ENCODE data around the gene SPATA6.

SPATA6 gene

GRCh38 chr1:48344373-48344772 is 127.6 kb downstream of the SPATA6 start:
- H2BK15ac ChIP-seq (ENCODE audit: low read length), result no peak overlapping the region
- H3K18ac ChIP-seq (ENCODE audit: low read length), result no peak overlapping the region
- no peak overlapping the region for H3K27ac ChIP-seq (replicated peaks; ENCODE audit: low read length)
- no peak overlapping the region for H2AK5ac ChIP-seq (ENCODE audit: low read depth, low read length)
- H2BK120ac ChIP-seq (ENCODE audit: low read depth, low read length), result no peak overlapping the region
- no peak overlapping the region for H2BK5ac ChIP-seq (ENCODE audit: low read length)
- no CpG with 5 or more reads among the region's 4 CpGs for WGBS, 2 donors (ENCODE audit: extremely low coverage in 2 of 2, insufficient read length in 2 of 2, insufficient replicate concordance in 1 of 2)
- H2BK12ac ChIP-seq (ENCODE audit: low read length), result no peak overlapping the region
- H3K27me3 ChIP-seq (ENCODE audit: control insufficient read depth in 3 of 3, insufficient read depth in 3 of 3, low read depth in 1 of 3, low read length in 3 of 3), result no peaks in the 10 kb centered on the region
- no peaks in the 10 kb centered on the region for H3K4me1 ChIP-seq (ENCODE audit: control insufficient read depth in 2 of 2, insufficient read depth in 1 of 2, low read depth in 1 of 2, low read length in 2 of 2)
- H2AFZ ChIP-seq (ENCODE audit: low read length), result no peak overlapping the region
- H3K14ac ChIP-seq (ENCODE audit: low read length), result no peak overlapping the region
- H3K4ac ChIP-seq (ENCODE audit: low read length), result no peak overlapping the region
- H3K9me3 ChIP-seq (replicated peaks in 1 of 2; ENCODE audit: control insufficient read depth in 2 of 2, insufficient read depth in 1 of 2, low read depth in 1 of 2, low read length in 2 of 2), result peaks cover 0 to 6% of the 10 kb centered on the region in 2 donors
- H3K36me3 ChIP-seq (replicated peaks in 1 of 2; ENCODE audit: control insufficient read depth in 2 of 2, insufficient read depth in 2 of 2, low read length in 2 of 2), result no peaks in the 10 kb centered on the region
- DNase-seq (ENCODE audit: low spot score), result no peak
- no peak overlapping the region for H4K8ac ChIP-seq (ENCODE audit: low read depth, low read length)
- H3K9ac ChIP-seq (ENCODE audit: low read depth, low read length, poor library complexity), result no peak overlapping the region
- no peak overlapping the region for H3K4me2 ChIP-seq (ENCODE audit: insufficient read depth, low read length, poor library complexity, severe bottlenecking)
- no peaks in the 10 kb centered on the region for H3K79me1 ChIP-seq (ENCODE audit: low read depth, low read length)
- H3K23ac ChIP-seq (ENCODE audit: low read depth, low read length, poor library complexity), result no peak overlapping the region
- no peak overlapping the region for H4K91ac ChIP-seq (ENCODE audit: low read depth, low read length, poor library complexity)
- H3K4me3 ChIP-seq (ENCODE audit: low read length in 2 of 2), result no peak overlapping the region

- Histone ChIP-seq H3K14ac (ENCODE audit: low read length) (no peak overlapping the region), H3K36me3 (replicated peaks in 1 of 2; ENCODE audit: control insufficient read depth in 2 of 2, insufficient read depth in 2 of 2, low read length in 2 of 2) (no peaks in the 10 kb centered on the region), H3K79me1 (ENCODE audit: low read depth, low read length) (no peaks in the 10 kb centered on the region), H3K27ac (replicated peaks; ENCODE audit: low read length) (no peak overlapping the region), H2BK120ac (ENCODE audit: low read depth, low read length) (no peak overlapping the region), H3K4me2 (ENCODE audit: insufficient read depth, low read length, poor library complexity, severe bottlenecking) (no peak overlapping the region), H3K9ac (ENCODE audit: low read depth, low read length, poor library complexity) (no peak overlapping the region), H3K9me3 (replicated peaks in 1 of 2; ENCODE audit: control insufficient read depth in 2 of 2, insufficient read depth in 1 of 2, low read depth in 1 of 2, low read length in 2 of 2) (peaks cover 0 to 9% of the 10 kb centered on the region in 2 donors), H2AFZ (ENCODE audit: low read length) (no peak overlapping the region), H3K4me3 (ENCODE audit: low read length in 2 of 2) (no peak overlapping the region), H3K4ac (ENCODE audit: low read length) (no peak overlapping the region), H2AK5ac (ENCODE audit: low read depth, low read length) (no peak overlapping the region), H2BK15ac (ENCODE audit: low read length) (no peak overlapping the region), H3K18ac (ENCODE audit: low read length) (no peak overlapping the region), H3K4me1 (ENCODE audit: control insufficient read depth in 2 of 2, insufficient read depth in 1 of 2, low read depth in 1 of 2, low read length in 2 of 2) (no peaks in the 10 kb centered on the region), H2BK5ac (ENCODE audit: low read length) (no peak overlapping the region), H3K27me3 (ENCODE audit: control insufficient read depth in 3 of 3, insufficient read depth in 3 of 3, low read depth in 1 of 3, low read length in 3 of 3) (no peaks in the 10 kb centered on the region), H3K23ac (ENCODE audit: low read depth, low read length, poor library complexity) (no peak overlapping the region), H4K91ac (ENCODE audit: low read depth, low read length, poor library complexity) (no peak overlapping the region), H4K8ac (ENCODE audit: low read depth, low read length) (no peak overlapping the region), H2BK12ac (ENCODE audit: low read length) (no peak overlapping the region)
- no peak for DNase-seq (ENCODE audit: low spot score)
- no CpG with 5 or more reads among the region's 3 CpGs for WGBS, 2 donors (ENCODE audit: extremely low coverage in 2 of 2, insufficient read length in 2 of 2, insufficient replicate concordance in 1 of 2)
Observed at GRCh38 chr1:48341221-48341620, 130.8 kb downstream of the SPATA6 start.

GRCh38 chr1:48338257-48338656 is 133.7 kb downstream of the SPATA6 start:
- no peak overlapping the region for H4K8ac ChIP-seq (ENCODE audit: low read depth, low read length)
- no peak overlapping the region for H3K4me2 ChIP-seq (ENCODE audit: insufficient read depth, low read length, poor library complexity, severe bottlenecking)
- H3K18ac ChIP-seq (ENCODE audit: low read length), result no peak overlapping the region
- no peak for DNase-seq (ENCODE audit: low spot score)
- H2BK15ac ChIP-seq (ENCODE audit: low read length), result no peak overlapping the region
- no peaks in the 10 kb centered on the region for H3K36me3 ChIP-seq (replicated peaks in 1 of 2; ENCODE audit: control insufficient read depth in 2 of 2, insufficient read depth in 2 of 2, low read length in 2 of 2)
- no peak overlapping the region for H4K91ac ChIP-seq (ENCODE audit: low read depth, low read length, poor library complexity)
- no peak overlapping the region for H2BK120ac ChIP-seq (ENCODE audit: low read depth, low read length)
- H3K79me1 ChIP-seq (ENCODE audit: low read depth, low read length), result no peaks in the 10 kb centered on the region
- no peak overlapping the region for H2AFZ ChIP-seq (ENCODE audit: low read length)
- H2AK5ac ChIP-seq (ENCODE audit: low read depth, low read length), result no peak overlapping the region
- no peak overlapping the region for H3K23ac ChIP-seq (ENCODE audit: low read depth, low read length, poor library complexity)
- H3K4me1 ChIP-seq (ENCODE audit: control insufficient read depth in 2 of 2, insufficient read depth in 1 of 2, low read depth in 1 of 2, low read length in 2 of 2), result no peaks in the 10 kb centered on the region
- no peak overlapping the region for H3K4me3 ChIP-seq (ENCODE audit: low read length in 2 of 2)
- no peak overlapping the region for H3K9ac ChIP-seq (ENCODE audit: low read depth, low read length, poor library complexity)
- no peaks in the 10 kb centered on the region for H3K27me3 ChIP-seq (ENCODE audit: control insufficient read depth in 3 of 3, insufficient read depth in 3 of 3, low read depth in 1 of 3, low read length in 3 of 3)
- H3K27ac ChIP-seq (replicated peaks; ENCODE audit: low read length), result no peak overlapping the region
- H2BK12ac ChIP-seq (ENCODE audit: low read length), result no peak overlapping the region
- no peak overlapping the region for H3K14ac ChIP-seq (ENCODE audit: low read length)
- H3K9me3 ChIP-seq (replicated peaks in 1 of 2; ENCODE audit: control insufficient read depth in 2 of 2, insufficient read depth in 1 of 2, low read depth in 1 of 2, low read length in 2 of 2), result peaks cover 0 to 4% of the 10 kb centered on the region in 2 donors
- WGBS, 2 donors (ENCODE audit: extremely low coverage in 2 of 2, insufficient read length in 2 of 2, insufficient replicate concordance in 1 of 2), result no CpG with 5 or more reads among the region's 4 CpGs
- no peak overlapping the region for H2BK5ac ChIP-seq (ENCODE audit: low read length)
- no peak overlapping the region for H3K4ac ChIP-seq (ENCODE audit: low read length)

- Histone ChIP-seq H2BK5ac (ENCODE audit: low read length) (no peak overlapping the region), H3K18ac (ENCODE audit: low read length) (no peak overlapping the region)
Observed at GRCh38 chr1:48333316-48333715, 138.7 kb downstream of the SPATA6 start.

More at GRCh38 chr1:48333316-48333715, 138.7 kb downstream of the SPATA6 start:
- no peak overlapping the region for H2BK12ac ChIP-seq (ENCODE audit: low read length)
- H3K14ac ChIP-seq (ENCODE audit: low read length), result no peak overlapping the region
- no peaks in the 10 kb centered on the region for H3K79me1 ChIP-seq (ENCODE audit: low read depth, low read length)
- no peak overlapping the region for H3K4ac ChIP-seq (ENCODE audit: low read length)
- H3K4me3 ChIP-seq (ENCODE audit: low read length in 2 of 2), result no peak overlapping the region
- H3K4me2 ChIP-seq (ENCODE audit: insufficient read depth, low read length, poor library complexity, severe bottlenecking), result no peak overlapping the region
- no peak overlapping the region for H2BK120ac ChIP-seq (ENCODE audit: low read depth, low read length)
- no peak overlapping the region for H3K27ac ChIP-seq (replicated peaks; ENCODE audit: low read length)
- H3K9ac ChIP-seq (ENCODE audit: low read depth, low read length, poor library complexity), result no peak overlapping the region
- no peak overlapping the region for H3K23ac ChIP-seq (ENCODE audit: low read depth, low read length, poor library complexity)
- no peak overlapping the region for H2BK15ac ChIP-seq (ENCODE audit: low read length)
- H3K27me3 ChIP-seq (ENCODE audit: control insufficient read depth in 3 of 3, insufficient read depth in 3 of 3, low read depth in 1 of 3, low read length in 3 of 3), result no peaks in the 10 kb centered on the region
- H3K9me3 ChIP-seq (replicated peaks in 1 of 2; ENCODE audit: control insufficient read depth in 2 of 2, insufficient read depth in 1 of 2, low read depth in 1 of 2, low read length in 2 of 2), result peaks cover 0 to 16% of the 10 kb centered on the region in 2 donors
- peaks cover 3 to 5% of the 10 kb centered on the region in 2 donors for H3K36me3 ChIP-seq (replicated peaks in 1 of 2; ENCODE audit: control insufficient read depth in 2 of 2, insufficient read depth in 2 of 2, low read length in 2 of 2)
- no peak overlapping the region for H4K91ac ChIP-seq (ENCODE audit: low read depth, low read length, poor library complexity)
- H2AK5ac ChIP-seq (ENCODE audit: low read depth, low read length), result no peak overlapping the region
- WGBS, 2 donors (ENCODE audit: extremely low coverage in 2 of 2, insufficient read length in 2 of 2, insufficient replicate concordance in 1 of 2), result no CpG with 5 or more reads among the region's 2 CpGs
- no peak overlapping the region for H4K8ac ChIP-seq (ENCODE audit: low read depth, low read length)
- no peak for DNase-seq (ENCODE audit: low spot score)
- H2AFZ ChIP-seq (ENCODE audit: low read length), result no peak overlapping the region
- peaks cover 0 to 8% of the 10 kb centered on the region in 2 donors for H3K4me1 ChIP-seq (ENCODE audit: control insufficient read depth in 2 of 2, insufficient read depth in 1 of 2, low read depth in 1 of 2, low read length in 2 of 2)
